IMR-90 (cell line): Measurements from ENCODE around the gene NUP205. TPM values are rescaled to one million over a fixed set of nuclear protein-coding genes. Genes with fewer than 3 reads are reported as not detected.

ENCODE experiments used
- ATAC-seq: fragments of 200-7000 bp; cut with Tn5 transposase; 2 replicates; pipeline ENCODE4 v1.9.1; 2020; ENCODE audit warnings: low read depth, mild to moderate bottlenecking, moderate library complexity
- BruUV-seq: library from RNA; stranded (reverse); fragments of 400-500 nt; replicated peaks from 2 replicates; lab custom pipeline; 2021; lab: Mats Ljungman, UMichigan
- CTCF ChIA-PET: fragments of 300-600 bp; formaldehyde crosslinking; extraction: SDS; loops from one replicate; lab custom pipeline; 2021; ENCODE audit warnings: antibody characterized with exemption; lab: Yijun Ruan, JAX
- POLR2A ChIA-PET: fragments of 300-600 bp; sonication (Branson Sonifier 250); formaldehyde crosslinking; loops from one replicate; lab custom pipeline; 2022; ENCODE audit warnings: antibody characterized with exemption; ENCODE audit not compliant: unreplicated experiment; lab: Charles Lee
- DNase-seq: peaks from one replicate; pipeline ENCODE4 v3.0.0; 2013
- H2AFZ ChIP-seq: replicated peaks from 2 replicates; pipeline ENCODE3; 2013; ENCODE audit warnings: low read length, mild to moderate bottlenecking; ENCODE audit not compliant: poor library complexity
- H2AK5ac ChIP-seq: 2 replicates; pipeline ENCODE4 v1.6.1; 2013; ENCODE audit warnings: low read depth, low read length, inconsistent platforms
- H2AK9ac ChIP-seq: replicated peaks from 2 replicates; pipeline ENCODE3; 2013; ENCODE audit warnings: mild to moderate bottlenecking, low read depth, low read length, moderate library complexity; ENCODE audit not compliant: poor library complexity
- H2BK120ac ChIP-seq: 2 replicates; pipeline ENCODE4 v1.6.1; 2013; ENCODE audit warnings: low read depth, low read length, inconsistent platforms
- H2BK15ac ChIP-seq: 3 replicates; pipeline ENCODE4 v1.6.1; 2013; ENCODE audit warnings: low read depth, low read length, inconsistent platforms
- H2BK20ac ChIP-seq: 2 replicates; pipeline ENCODE4 v1.6.1; 2013; ENCODE audit warnings: low read depth, mild to moderate bottlenecking, inconsistent platforms, low read length, moderate library complexity
- H2BK5ac ChIP-seq: 2 replicates; pipeline ENCODE4 v1.6.1; 2013; ENCODE audit warnings: mild to moderate bottlenecking, low read depth, low read length, inconsistent platforms; ENCODE audit not compliant: poor library complexity, severe bottlenecking
- H3K14ac ChIP-seq: replicated peaks from 2 replicates; pipeline ENCODE4 v1.6.1; 2013; ENCODE audit warnings: low read depth, low read length, inconsistent platforms
- H3K18ac ChIP-seq: 2 replicates; pipeline ENCODE4 v1.6.1; 2013; ENCODE audit warnings: low read depth, low read length, control low read depth
- H3K23ac ChIP-seq: 2 replicates; pipeline ENCODE4 v1.6.1; 2013; ENCODE audit warnings: low read depth, low read length, inconsistent platforms
- H3K27ac ChIP-seq: 2 replicates; pipeline ENCODE4 v1.5.1; 2013; ENCODE audit warnings: mild to moderate bottlenecking, control low read depth, low read length; ENCODE audit not compliant: insufficient read depth
- H3K27me3 ChIP-seq: 2 replicates; pipeline ENCODE4 v1.6.1; 2013; ENCODE audit warnings: low read length; ENCODE audit not compliant: control insufficient read depth, insufficient read depth
- H3K36me3 ChIP-seq: 2 replicates; pipeline ENCODE4 v1.6.1; 2013; ENCODE audit warnings: low read length, mixed read lengths; ENCODE audit not compliant: control insufficient read depth, insufficient read depth
- H3K4ac ChIP-seq: 2 replicates; pipeline ENCODE4 v1.6.1; 2013; ENCODE audit warnings: low read depth, low read length, inconsistent platforms
- H3K4me1 ChIP-seq: 2 replicates; pipeline ENCODE4 v1.6.1; 2013; ENCODE audit warnings: low read length, mixed read lengths; ENCODE audit not compliant: control insufficient read depth, insufficient read depth
- H3K4me2 ChIP-seq: 2 replicates; pipeline ENCODE4 v1.6.1; 2013; ENCODE audit warnings: low read depth, mild to moderate bottlenecking, control low read depth, low read length, moderate library complexity
- H3K4me3 ChIP-seq: 2 replicates; pipeline ENCODE4 v1.5.1; 2013; ENCODE audit warnings: low read depth, mild to moderate bottlenecking, control low read depth, low read length, moderate library complexity; ENCODE audit not compliant: insufficient read depth
- H3K56ac ChIP-seq: 2 replicates; pipeline ENCODE4 v1.6.1; 2013; ENCODE audit warnings: low read length, inconsistent platforms; ENCODE audit not compliant: insufficient read depth; ENCODE audit errors: extremely low read depth
- H3K79me1 ChIP-seq, 2 experiments: 2 replicates each; pipeline ENCODE4 v1.6.1; 2013; ENCODE audit warnings: low read length in 2 of 2, inconsistent platforms in 1 of 2, low read depth in 1 of 2
- H3K9ac ChIP-seq: 2 replicates; pipeline ENCODE4 v1.6.1; 2013; ENCODE audit warnings: low read depth, low read length, control low read depth
- H3K9me1 ChIP-seq: 2 replicates; pipeline ENCODE4 v1.6.1; 2013; ENCODE audit warnings: low read length, inconsistent platforms; ENCODE audit not compliant: insufficient read depth
- H3K9me3 ChIP-seq: 2 replicates; pipeline ENCODE4 v1.6.1; 2013; ENCODE audit warnings: low read length; ENCODE audit not compliant: control insufficient read depth, insufficient read depth
- H4K20me1 ChIP-seq: 2 replicates; pipeline ENCODE4 v1.6.1; 2013; ENCODE audit warnings: low read length, inconsistent platforms; ENCODE audit not compliant: insufficient read depth
- H4K5ac ChIP-seq: 2 replicates; pipeline ENCODE4 v1.6.1; 2013; ENCODE audit warnings: mild to moderate bottlenecking, low read depth, low read length, control low read depth
- H4K8ac ChIP-seq, 2 experiments: 2 replicates each; pipeline ENCODE4 v1.6.1; 2013; ENCODE audit warnings: low read depth in 2 of 2, low read length in 2 of 2, control low read depth in 1 of 2, inconsistent platforms in 1 of 2
- H4K91ac ChIP-seq: 2 replicates; pipeline ENCODE4 v1.6.1; 2013; ENCODE audit warnings: low read depth, low read length, inconsistent platforms; ENCODE audit not compliant: insufficient read depth
- CHD1 ChIP-seq: IDR thresholded peaks from 2 replicates; pipeline ENCODE4 v1.6.1; 2012; ENCODE audit warnings: low read depth, low read length, improper control_type of control experiment
- MAFK ChIP-seq: IDR thresholded peaks from 2 replicates; pipeline ENCODE4 v1.6.1; 2012; ENCODE audit warnings: low read depth, low read length, improper control_type of control experiment
- MAZ ChIP-seq: IDR thresholded peaks from 2 replicates; pipeline ENCODE4 v1.6.1; 2012; ENCODE audit warnings: low read depth, mild to moderate bottlenecking, low read length, improper control_type of control experiment, moderate library complexity, borderline replicate concordance
- NFE2L2 ChIP-seq: fragments of 150-350 bp; IDR thresholded peaks from 2 replicates; pipeline ENCODE4 v1.6.1; 2016; ENCODE audit warnings: low read depth, mild to moderate bottlenecking, low read length
- POLR2A ChIP-seq: IDR thresholded peaks from 2 replicates; pipeline ENCODE4 v1.6.1; 2012; ENCODE audit warnings: mild to moderate bottlenecking, low read depth, low read length
- RCOR1 ChIP-seq: IDR thresholded peaks from 2 replicates; pipeline ENCODE4 v1.6.1; 2012; ENCODE audit warnings: mild to moderate bottlenecking, low read length, improper control_type of control experiment; ENCODE audit not compliant: insufficient replicate concordance
- WGBS, 2 experiments: methylation state at CpG; one replicate each; pipeline versions ENCODE4 v1.1.5 to v1.1.7; 2013; ENCODE audit warnings: missing lambda C conversion rate in 2 of 2; ENCODE audit not compliant: insufficient read length in 1 of 2; ENCODE audit errors: extremely low coverage in 2 of 2; 5-methylcytosine and 5-hydroxymethylcytosine counted together
- dilution Hi-C: fragments of 300-500 bp; cut with HindIII; formaldehyde crosslinking; loops from one replicate; pipeline ENCODE4 v1.14.3; 2018; ENCODE audit warnings: low sequenced_read_pairs; ENCODE audit not compliant: unreplicated experiment
- in situ Hi-C: fragments of 300-500 bp; cut with MboI; formaldehyde crosslinking; loops from 3 replicates; pipeline ENCODE4 v1.14.3; 2019; ENCODE audit warnings: low sequenced_read_pairs, inconsistent platforms, mixed read lengths
- intact Hi-C: fragments of 100-400 bp; cut with micrococcal nuclease; formaldehyde crosslinking; loops from 2 replicates; pipeline ENCODE4 v1.10.0; 2022
- polyA plus RNA-seq, 3 experiments: library from polyadenylated mRNA; depleted of rRNA; stranded (reverse); fragments of >200 nt; gene quantifications; 2 replicates each; pipeline ENCODE4 v1.2.3, GENCODE V29; 2012; ENCODE audit warnings: low replicate concordance in 1 of 3
- total RNA-seq: library from RNA; depleted of rRNA; stranded (reverse); fragments of >200 nt; gene quantifications from 2 replicates; pipeline ENCODE4 v1.2.3, GENCODE V29; 2012
- TF ChIP-seq, protein P1 (sequence below): fragments of 150-350 bp; IDR thresholded peaks from 2 replicates; pipeline ENCODE4 v1.6.1; 2016; ENCODE audit warnings: low read depth, mild to moderate bottlenecking, low read length, moderate library complexity, borderline replicate concordance
- TF ChIP-seq, protein P2 (sequence below): fragments of 150-350 bp; IDR thresholded peaks from 2 replicates; pipeline ENCODE4 v1.6.1; 2017; ENCODE audit warnings: mild to moderate bottlenecking, antibody characterized with exemption, low read length, low read depth

Gene NUP205
- total and polyA plus RNA-seq, 2 of the 4 experiments (the other 2 are of a cell fraction): 29.5 to 84.6 TPM

DNA sequence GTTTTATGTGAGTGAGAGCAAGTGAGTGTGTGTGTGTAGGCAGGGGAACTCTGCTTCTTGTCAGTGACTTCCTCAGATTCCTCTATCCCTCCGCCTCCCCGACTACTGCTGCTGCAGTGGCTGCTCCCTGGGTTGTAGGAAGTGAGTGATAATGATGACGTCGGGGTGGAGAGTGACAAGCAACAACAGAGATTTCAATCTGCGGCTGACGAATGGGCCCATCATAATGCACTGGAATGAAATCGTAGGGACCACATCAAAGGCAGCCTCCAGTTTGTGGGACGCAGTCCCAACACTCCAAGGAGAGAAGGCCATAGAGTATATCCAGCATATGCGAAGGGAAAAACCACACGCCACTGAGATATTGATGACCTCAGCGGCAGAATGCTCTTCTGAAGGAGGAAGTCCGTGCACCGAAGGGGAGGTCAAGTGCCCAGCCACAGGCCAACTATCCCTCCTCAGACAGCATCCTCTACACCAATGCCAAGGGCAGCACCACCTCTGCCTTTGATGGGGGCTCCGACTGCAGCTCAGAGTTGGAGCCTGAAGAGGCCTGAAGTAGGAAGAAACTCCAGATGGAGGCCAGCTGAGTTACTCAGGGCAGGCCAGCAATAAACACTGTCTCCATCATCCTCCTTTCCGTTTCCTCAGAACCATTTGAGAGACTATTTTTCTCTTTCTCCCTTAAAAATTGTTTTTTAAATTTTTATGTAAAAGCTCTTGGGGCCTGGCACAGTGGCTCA lies 93.3 kb downstream of the NUP205 start (continued):
- no peak for TF ChIP-seq MAZ

DNA sequence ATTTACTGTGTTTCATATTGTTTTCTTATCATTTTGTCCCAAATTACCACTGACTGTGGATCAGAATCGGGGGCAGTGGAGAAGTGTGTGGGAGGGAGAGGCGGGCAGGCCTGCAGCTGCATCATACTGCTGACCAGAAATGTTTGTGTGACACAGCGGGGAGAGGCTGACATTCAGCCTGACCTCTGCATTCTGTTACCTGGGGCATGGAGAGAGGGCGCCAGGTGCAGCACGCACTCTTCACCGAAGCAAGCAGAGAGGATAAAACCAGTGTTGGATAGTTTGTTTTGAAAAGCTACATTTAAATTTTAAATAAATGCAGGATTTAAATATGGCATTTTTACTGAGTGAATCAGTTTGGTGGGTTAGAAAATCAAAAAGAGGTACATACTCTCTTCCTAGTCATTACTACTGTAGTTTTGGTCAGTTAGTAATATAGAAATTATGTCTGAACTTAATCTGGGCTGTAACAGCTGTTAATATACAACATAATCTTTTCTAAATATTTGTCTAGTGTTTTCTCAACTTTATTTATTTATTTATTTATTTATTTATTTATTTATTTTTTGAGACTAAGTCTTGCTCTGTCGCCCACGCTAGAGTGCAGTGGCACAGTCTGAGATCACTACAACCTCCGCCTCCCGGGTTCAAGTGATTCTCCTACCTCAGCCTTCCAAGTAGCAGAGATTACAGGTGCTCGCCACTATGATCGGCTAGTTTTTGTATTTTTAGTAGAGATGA lies 95.8 kb downstream of the NUP205 start:
- H3K27ac ChIP-seq: no peak overlapping the region
- no TSS peak for BruUV-seq
- no peak overlapping the region; the same call in 1 of the 2 replicates for H4K5ac ChIP-seq
- dilution Hi-C loops (no loop called here), intact Hi-C loops (loop anchor here (5.0 kb wide), 1 partner anchor 51 kb away; no protein-coding TSS in a partner anchor), in situ Hi-C loops (no loop called here)
- H2AK5ac ChIP-seq: no peak overlapping the region
- H3K56ac ChIP-seq: no peak overlapping the region
- H4K91ac ChIP-seq: no peak overlapping the region
- no peaks in the 10 kb centered on the region for H3K27me3 ChIP-seq
- H3K23ac ChIP-seq: no peak overlapping the region
- peak overlapping the region; percentile 79 for H2AFZ ChIP-seq
- no peaks in the 10 kb centered on the region for H4K20me1 ChIP-seq
- peak overlapping the region; percentile 57 for H2AK9ac ChIP-seq
- no peak overlapping the region for H3K4me3 ChIP-seq
- no peak overlapping the region for H3K4ac ChIP-seq
- no peak overlapping the region for H4K8ac ChIP-seq
- H2BK20ac ChIP-seq: no peak overlapping the region
- H3K9ac ChIP-seq: no peak overlapping the region
- TF ChIP-seq POLR2A (no peak), MAFK (no peak), RCOR1 (no peak), NFE2L2 (no peak), CHD1 (no peak)
- TF ChIP-seq, protein P1, sequence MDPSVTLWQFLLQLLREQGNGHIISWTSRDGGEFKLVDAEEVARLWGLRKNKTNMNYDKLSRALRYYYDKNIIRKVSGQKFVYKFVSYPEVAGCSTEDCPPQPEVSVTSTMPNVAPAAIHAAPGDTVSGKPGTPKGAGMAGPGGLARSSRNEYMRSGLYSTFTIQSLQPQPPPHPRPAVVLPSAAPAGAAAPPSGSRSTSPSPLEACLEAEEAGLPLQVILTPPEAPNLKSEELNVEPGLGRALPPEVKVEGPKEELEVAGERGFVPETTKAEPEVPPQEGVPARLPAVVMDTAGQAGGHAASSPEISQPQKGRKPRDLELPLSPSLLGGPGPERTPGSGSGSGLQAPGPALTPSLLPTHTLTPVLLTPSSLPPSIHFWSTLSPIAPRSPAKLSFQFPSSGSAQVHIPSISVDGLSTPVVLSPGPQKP: no peak
- TF ChIP-seq, protein P2, sequence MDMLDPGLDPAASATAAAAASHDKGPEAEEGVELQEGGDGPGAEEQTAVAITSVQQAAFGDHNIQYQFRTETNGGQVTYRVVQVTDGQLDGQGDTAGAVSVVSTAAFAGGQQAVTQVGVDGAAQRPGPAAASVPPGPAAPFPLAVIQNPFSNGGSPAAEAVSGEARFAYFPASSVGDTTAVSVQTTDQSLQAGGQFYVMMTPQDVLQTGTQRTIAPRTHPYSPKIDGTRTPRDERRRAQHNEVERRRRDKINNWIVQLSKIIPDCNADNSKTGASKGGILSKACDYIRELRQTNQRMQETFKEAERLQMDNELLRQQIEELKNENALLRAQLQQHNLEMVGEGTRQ: no peak
- no peaks in the 10 kb centered on the region for H3K9me3 ChIP-seq
- H3K4me2 ChIP-seq: no peak overlapping the region; the same call in 1 of the 2 replicates
- peak; percentile 35 for DNase-seq
- peaks cover 9% of the 10 kb centered on the region; the same call in 1 of the 2 replicates for H3K9me1 ChIP-seq
- ChIA-PET CTCF (no interaction called here), POLR2A (interaction anchor here (0.5 kb wide), 1 partner anchor 322 kb away, joined by 3 read pairs; no protein-coding TSS in a partner anchor)
- no peak overlapping the region for H2BK5ac ChIP-seq
- H2BK120ac ChIP-seq: no peak overlapping the region
- WGBS, 2 experiments: 0% methylated on average over 1 of the region's 12 CpGs; no CpG with 5 or more reads in 1 of the 2 experiments
- H3K14ac ChIP-seq: no peak overlapping the region
- H3K79me1 ChIP-seq: no peaks in the 10 kb centered on the region
- H2BK15ac ChIP-seq: no peak overlapping the region; the same call in 2 of the 3 replicates
- H3K36me3 ChIP-seq: no peaks in the 10 kb centered on the region
- H3K18ac ChIP-seq: no peak overlapping the region
- peaks cover 2% of the 10 kb centered on the region for H3K4me1 ChIP-seq
- peak; percentile 74 for ATAC-seq
